Activated B cell treated with CpG ODN at 0.5 μM for 24 hours (primary cell): ENCODE measurements around the gene CREBL2. TPM values are rescaled to one million over a fixed set of nuclear protein-coding genes. Genes with fewer than 3 reads are reported as not detected.

Experiments
- ATAC-seq: fragments of 200-7000 bp; cut with Tn5 transposase; one replicate; pipeline ENCODE4 v1.10.0; 2021; ENCODE audit warnings: low read depth, mild to moderate bottlenecking, moderate library complexity
- CTCF ChIA-PET: fragments of 350-600 bp; sonication (Branson Sonifier 250); formaldehyde crosslinking; loops from one replicate; lab custom pipeline; 2021; ENCODE audit warnings: antibody characterized with exemption; lab: Charles Lee
- POLR2A ChIA-PET: fragments of 350-600 bp; sonication (Branson Sonifier 250); formaldehyde crosslinking; loops from one replicate; lab custom pipeline; 2021; ENCODE audit warnings: antibody characterized with exemption; lab: Charles Lee
- DNase-seq: peaks from one replicate; pipeline ENCODE4 v3.0.0; 2022
- H3K27ac Mint-ChIP-seq: one replicate; pipeline ENCODE4 v1.8.0; 2020; ENCODE audit warnings: mixed read lengths
- H3K27me3 Mint-ChIP-seq: one replicate; pipeline ENCODE4 v1.8.0; 2021; ENCODE audit warnings: mixed read lengths
- H3K36me3 Mint-ChIP-seq: one replicate; pipeline ENCODE4 v1.8.0; 2021; ENCODE audit warnings: low read depth, mixed read lengths
- H3K4me1 Mint-ChIP-seq: one replicate; pipeline ENCODE4 v1.8.0; 2021; ENCODE audit warnings: mixed read lengths
- H3K4me3 Mint-ChIP-seq: one replicate; pipeline ENCODE4 v1.8.0; 2020; ENCODE audit warnings: mild to moderate bottlenecking, mixed read lengths
- H3K9me3 Mint-ChIP-seq: one replicate; pipeline ENCODE4 v1.8.0; 2020; ENCODE audit warnings: mixed read lengths
- intact Hi-C: fragments of 100-400 bp; cut with micrococcal nuclease; formaldehyde crosslinking; loops from one replicate; pipeline ENCODE4 v1.15.1; 2024
- total RNA-seq: library from RNA; stranded (reverse); gene quantifications from 2 replicates; pipeline ENCODE4 v1.2.3, GENCODE V29; 2022
- TF ChIP-seq, protein P1 (sequence below): fragments of 200-600 bp; IDR thresholded peaks from one replicate; pipeline ENCODE4 v1.8.0; 2022; ENCODE audit warnings: antibody characterized with exemption, mild to moderate bottlenecking

Gene CREBL2, protein sequence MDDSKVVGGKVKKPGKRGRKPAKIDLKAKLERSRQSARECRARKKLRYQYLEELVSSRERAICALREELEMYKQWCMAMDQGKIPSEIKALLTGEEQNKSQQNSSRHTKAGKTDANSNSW
- 10.1 and 10.8 TPM in 2 replicates for total RNA-seq

DNA sequence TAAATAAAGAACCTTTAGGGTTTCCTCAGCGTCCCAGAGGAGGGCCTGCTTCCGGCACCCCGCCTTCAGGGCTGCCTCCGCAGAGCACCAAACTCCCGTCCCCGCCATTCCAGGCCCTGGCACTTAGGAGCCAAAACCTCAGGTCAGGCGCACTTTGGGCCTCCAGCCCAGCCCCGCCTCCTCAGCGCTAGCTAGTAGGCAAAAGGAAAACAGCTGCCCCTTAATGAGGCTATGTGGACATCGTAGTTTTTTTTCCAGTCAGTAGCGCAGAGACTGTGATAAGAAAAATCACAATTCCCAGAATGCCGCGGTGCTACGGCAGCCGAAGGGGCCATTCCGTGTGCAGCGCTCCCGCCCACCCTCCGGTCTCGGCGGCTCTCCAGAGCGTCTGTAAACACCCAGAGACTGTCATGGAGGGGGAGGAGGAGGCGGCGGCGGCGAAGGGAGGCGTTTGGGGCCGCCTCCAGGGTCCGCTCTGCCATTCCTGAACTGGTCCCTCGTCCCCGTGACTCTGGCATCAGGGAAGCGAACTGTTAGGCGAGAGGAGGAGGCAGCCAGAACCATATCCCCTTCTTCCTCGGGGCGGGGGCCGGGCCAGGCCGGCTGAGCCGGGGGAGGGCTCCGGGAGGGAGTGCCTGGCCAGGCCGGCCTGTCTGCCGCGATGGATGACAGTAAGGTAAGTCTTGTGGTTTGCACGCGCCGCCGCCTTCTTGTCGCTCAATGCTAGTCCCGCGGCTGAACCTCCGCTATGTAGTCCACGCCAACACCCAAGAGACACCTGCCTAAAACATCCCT is at the start of gene CREBL2:
TSS of gene CREBL2 (plus strand) at position 365 of the 795 bp plus-strand sequence. CDS start at position 662, 297 bp downstream.
- Mint-ChIP-seq H3K9me3 (no peaks in the 10 kb centered on the region), H3K27me3 (no peaks in the 10 kb centered on the region), H3K4me3 (peak within 1 kb of the TSS; percentile 94), H3K4me1 (peaks cover 32% of the 10 kb centered on the region), H3K36me3 (peaks cover 14% of the 10 kb centered on the region), H3K27ac (peak within 1 kb of the TSS; percentile 97)
- intact Hi-C loops, result loop anchor here (1.0 to 5.0 kb wide), 12 partner anchors 19 to 1889 kb away; partner anchors contain the start of genes BORCS5, GPR19, GSG1 and HEBP1
- CTCF ChIA-PET, result interaction anchor here (1.5 kb wide), 1 partner anchor 235 kb away, joined by 3 read pairs; no protein-coding TSS in a partner anchor
- POLR2A ChIA-PET, result interaction anchor here (0.6 to 2.2 kb wide), 6 partner anchors 12 to 255 kb away, joined by 3 to 10 read pairs (median 8); partner anchors contain the start of gene BORCS5
- ATAC-seq (peak; percentile 91), DNase-seq (peak; percentile 75)
- TF ChIP-seq, protein P1, sequence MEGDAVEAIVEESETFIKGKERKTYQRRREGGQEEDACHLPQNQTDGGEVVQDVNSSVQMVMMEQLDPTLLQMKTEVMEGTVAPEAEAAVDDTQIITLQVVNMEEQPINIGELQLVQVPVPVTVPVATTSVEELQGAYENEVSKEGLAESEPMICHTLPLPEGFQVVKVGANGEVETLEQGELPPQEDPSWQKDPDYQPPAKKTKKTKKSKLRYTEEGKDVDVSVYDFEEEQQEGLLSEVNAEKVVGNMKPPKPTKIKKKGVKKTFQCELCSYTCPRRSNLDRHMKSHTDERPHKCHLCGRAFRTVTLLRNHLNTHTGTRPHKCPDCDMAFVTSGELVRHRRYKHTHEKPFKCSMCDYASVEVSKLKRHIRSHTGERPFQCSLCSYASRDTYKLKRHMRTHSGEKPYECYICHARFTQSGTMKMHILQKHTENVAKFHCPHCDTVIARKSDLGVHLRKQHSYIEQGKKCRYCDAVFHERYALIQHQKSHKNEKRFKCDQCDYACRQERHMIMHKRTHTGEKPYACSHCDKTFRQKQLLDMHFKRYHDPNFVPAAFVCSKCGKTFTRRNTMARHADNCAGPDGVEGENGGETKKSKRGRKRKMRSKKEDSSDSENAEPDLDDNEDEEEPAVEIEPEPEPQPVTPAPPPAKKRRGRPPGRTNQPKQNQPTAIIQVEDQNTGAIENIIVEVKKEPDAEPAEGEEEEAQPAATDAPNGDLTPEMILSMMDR, result no peak

DNA sequence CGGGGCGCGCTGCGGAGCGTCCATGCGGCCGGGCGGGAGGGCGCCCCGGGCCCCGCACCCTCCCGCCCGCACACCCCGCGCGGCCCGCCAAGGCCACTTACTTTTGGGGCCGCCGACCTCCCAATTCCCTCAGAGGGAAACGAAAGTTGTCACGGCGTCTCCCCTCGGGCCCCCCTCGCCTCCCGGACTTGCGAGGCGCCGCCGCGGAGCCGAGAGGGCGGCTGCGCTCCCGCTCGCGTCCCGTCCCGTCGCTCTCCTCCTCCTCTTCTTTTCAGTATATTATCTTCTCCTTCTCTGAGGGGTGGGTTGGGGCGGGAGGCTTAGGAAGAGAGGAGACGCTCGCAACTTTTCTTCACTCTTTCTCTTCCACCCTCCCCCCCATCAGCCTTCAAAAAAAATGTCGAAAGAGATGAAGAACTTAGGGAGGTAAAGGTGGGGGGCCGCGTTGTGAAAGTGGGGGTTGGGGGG is 49.6 kb upstream of the CREBL2 start:
- TF ChIP-seq, protein P1, result no peak
- H3K27ac Mint-ChIP-seq, result peak overlapping the region; percentile 72
- intact Hi-C loops, result loop anchor here (2.0 to 5.0 kb wide), 4 partner anchors 75 to 247 kb away; partner anchors contain the start of gene GPR19
- peak; percentile 37 for DNase-seq
- peaks cover 3% of the 10 kb centered on the region for H3K27me3 Mint-ChIP-seq
- H3K4me3 Mint-ChIP-seq, result peak overlapping the region; percentile 84
- no peaks in the 10 kb centered on the region for H3K9me3 Mint-ChIP-seq
- ATAC-seq, result peak; percentile 6
- no peaks in the 10 kb centered on the region for H3K36me3 Mint-ChIP-seq
- peaks cover 15% of the 10 kb centered on the region for H3K4me1 Mint-ChIP-seq
- POLR2A ChIA-PET, result interaction anchor here (0.6 kb wide), 3 partner anchors 21 to 252 kb away, joined by 3 to 5 read pairs (median 4); no protein-coding TSS in a partner anchor
- CTCF ChIA-PET, result interaction anchor here (2.7 kb wide), 1 partner anchor 185 kb away, joined by 30 read pairs; no protein-coding TSS in a partner anchor

DNA sequence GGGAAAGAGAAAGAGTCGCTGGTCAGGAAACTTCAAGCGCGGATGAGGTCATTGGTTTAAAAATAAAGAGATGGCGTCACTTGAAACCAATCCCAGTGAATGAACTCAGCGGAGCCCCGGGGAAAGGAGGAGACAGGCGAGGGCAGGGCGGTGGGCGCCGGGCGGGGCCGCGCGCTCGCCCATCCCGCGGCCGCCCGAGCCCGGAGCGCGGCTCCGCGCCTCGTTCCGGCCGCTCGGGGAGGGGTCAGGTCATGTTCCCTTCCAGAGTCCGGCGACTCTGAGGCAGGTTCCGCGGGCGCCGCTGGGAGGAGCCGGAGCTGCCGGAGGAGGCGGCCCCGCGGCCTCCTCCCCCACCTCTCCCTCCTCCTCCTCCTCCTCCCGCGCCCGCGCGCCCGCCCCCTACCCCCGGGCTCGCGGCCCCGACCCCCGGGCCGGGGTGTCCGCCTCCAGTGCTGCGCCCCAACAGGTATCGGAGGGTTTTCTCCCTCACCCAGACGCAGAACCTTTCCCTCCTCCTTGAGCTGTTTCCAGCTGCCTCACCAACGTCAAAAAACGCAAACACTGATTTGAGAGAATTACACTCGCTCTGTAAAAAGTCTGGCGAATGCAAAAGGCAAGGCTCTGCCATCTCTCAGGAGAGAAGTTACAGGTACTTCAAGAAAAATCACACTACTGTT is 49.0 kb upstream of the CREBL2 start, which contains the start of gene DUSP16:
TSS of gene DUSP16 (minus strand) at position 279 of the 677 bp plus-strand sequence. CDS start 41,765 bp downstream, outside the sequence.
- Mint-ChIP-seq H3K27ac (peak within 1 kb of the TSS; percentile 79), H3K9me3 (no peaks in the 10 kb centered on the region), H3K4me3 (peak within 1 kb of the TSS; percentile 84), H3K27me3 (peaks cover 3% of the 10 kb centered on the region), H3K36me3 (no peaks in the 10 kb centered on the region), H3K4me1 (peaks cover 15% of the 10 kb centered on the region)
- DNase-seq (peak; percentile 65), ATAC-seq (peak; percentile 68)
- POLR2A ChIA-PET, result interaction anchor here (0.6 to 2.2 kb wide), 5 partner anchors 8 to 206 kb away, joined by 3 to 12 read pairs (median 4); partner anchors contain the start of gene BORCS5
- CTCF ChIA-PET, result interaction anchor here (2.3 to 2.7 kb wide), 2 partner anchors 174 to 185 kb away, joined by 10 to 30 read pairs; no protein-coding TSS in a partner anchor
- TF ChIP-seq, protein P1, result no peak
- intact Hi-C loops, result loop anchor here (2.0 to 5.0 kb wide), 4 partner anchors 75 to 246 kb away; partner anchors contain the start of gene GPR19

DNA sequence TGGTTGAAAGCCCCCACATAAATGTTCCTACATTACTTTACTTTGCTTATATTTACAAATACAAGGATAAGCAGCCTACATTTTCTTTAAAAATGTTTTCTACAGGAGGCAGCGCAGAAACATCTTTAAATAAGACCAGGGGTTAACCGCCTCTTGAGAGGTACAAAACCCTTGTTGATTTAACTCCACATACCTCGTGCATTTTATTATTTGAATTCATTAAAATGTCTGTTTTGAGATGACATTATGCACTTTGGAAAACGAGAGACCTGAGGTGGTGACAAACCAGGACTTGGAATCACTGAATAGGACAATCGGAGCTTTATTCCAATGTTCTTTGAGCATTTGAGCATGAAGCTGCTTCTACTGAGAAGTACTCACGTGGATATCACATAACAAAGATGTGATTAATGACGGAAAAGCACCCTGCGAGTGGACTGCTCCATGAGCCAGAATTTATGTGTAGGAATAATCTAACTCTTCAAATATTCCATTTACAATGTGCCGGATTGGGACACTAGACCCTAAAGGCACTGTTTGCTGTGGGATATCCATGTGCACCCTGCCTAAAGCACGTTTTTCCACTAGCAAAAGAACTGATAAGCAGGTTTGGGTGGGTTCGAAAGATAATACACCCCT is 48.3 kb upstream of the CREBL2 start:
- Mint-ChIP-seq H3K4me3 (peak overlapping the region; percentile 84), H3K36me3 (no peaks in the 10 kb centered on the region), H3K9me3 (no peaks in the 10 kb centered on the region), H3K4me1 (peaks cover 15% of the 10 kb centered on the region), H3K27ac (peak overlapping the region; percentile 79), H3K27me3 (peaks cover 3% of the 10 kb centered on the region)
- TF ChIP-seq, protein P1, result no peak
- ChIA-PET POLR2A (interaction anchor here (0.6 to 2.2 kb wide), 5 partner anchors 9 to 206 kb away, joined by 3 to 12 read pairs (median 4); partner anchors contain the start of gene BORCS5), CTCF (interaction anchor here (1.3 to 2.7 kb wide), 5 partner anchors 10 to 186 kb away, joined by 4 to 30 read pairs (median 6); no protein-coding TSS in a partner anchor)
- DNase-seq (no peak), ATAC-seq (no peak)
- intact Hi-C loops, result loop anchor here (2.0 to 5.0 kb wide), 4 partner anchors 76 to 245 kb away; partner anchors contain the start of gene GPR19
